ENCODE data around the gene XIRP1.

DNA sequence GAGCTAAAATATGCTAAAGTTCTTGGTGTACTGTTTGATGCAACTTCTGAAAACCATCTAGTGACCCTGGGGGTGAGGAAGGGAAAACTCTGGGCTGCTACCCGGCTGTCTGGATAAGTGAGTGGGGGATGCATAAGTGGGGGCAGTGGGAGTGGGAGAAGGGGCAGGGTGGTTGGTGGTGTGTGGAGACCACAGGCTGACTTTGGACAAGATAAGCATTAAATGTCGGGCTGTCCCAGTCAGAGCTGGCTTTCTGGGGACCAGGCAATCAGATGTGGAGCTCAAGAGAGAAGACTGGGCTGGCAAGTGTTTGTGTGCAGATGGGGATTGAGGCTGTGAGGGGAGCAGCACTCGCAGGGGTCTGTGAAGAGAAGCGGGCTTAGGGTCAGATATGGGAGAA lies 11.0 kb upstream of the XIRP1 start:
- TF ChIP-seq, protein P1, sequence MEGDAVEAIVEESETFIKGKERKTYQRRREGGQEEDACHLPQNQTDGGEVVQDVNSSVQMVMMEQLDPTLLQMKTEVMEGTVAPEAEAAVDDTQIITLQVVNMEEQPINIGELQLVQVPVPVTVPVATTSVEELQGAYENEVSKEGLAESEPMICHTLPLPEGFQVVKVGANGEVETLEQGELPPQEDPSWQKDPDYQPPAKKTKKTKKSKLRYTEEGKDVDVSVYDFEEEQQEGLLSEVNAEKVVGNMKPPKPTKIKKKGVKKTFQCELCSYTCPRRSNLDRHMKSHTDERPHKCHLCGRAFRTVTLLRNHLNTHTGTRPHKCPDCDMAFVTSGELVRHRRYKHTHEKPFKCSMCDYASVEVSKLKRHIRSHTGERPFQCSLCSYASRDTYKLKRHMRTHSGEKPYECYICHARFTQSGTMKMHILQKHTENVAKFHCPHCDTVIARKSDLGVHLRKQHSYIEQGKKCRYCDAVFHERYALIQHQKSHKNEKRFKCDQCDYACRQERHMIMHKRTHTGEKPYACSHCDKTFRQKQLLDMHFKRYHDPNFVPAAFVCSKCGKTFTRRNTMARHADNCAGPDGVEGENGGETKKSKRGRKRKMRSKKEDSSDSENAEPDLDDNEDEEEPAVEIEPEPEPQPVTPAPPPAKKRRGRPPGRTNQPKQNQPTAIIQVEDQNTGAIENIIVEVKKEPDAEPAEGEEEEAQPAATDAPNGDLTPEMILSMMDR (IDR thresholded peaks at IDR 0.05) = no peak
- TF ChIP-seq POLR2A (IDR thresholded peaks at IDR 0.05) = no peak

Data from gastroesophageal sphincter (tissue), 3 donors.